Activated naive CD4-positive, alpha-beta T cell treated with anti-CD3 and anti-CD28 coated beads, Interleukin-2, amount 50 U/mL, for 24 hours (primary cell): ENCODE measurements around the gene RASGRP1.

ENCODE experiments used
- H3K27ac Mint-ChIP-seq: one replicate; pipeline ENCODE4 v1.8.0; 2021; ENCODE audit warnings: mild to moderate bottlenecking, mixed read lengths
- H3K27me3 Mint-ChIP-seq: one replicate; pipeline ENCODE4 v1.8.0; 2021; ENCODE audit warnings: mixed read lengths
- H3K36me3 Mint-ChIP-seq: one replicate; pipeline ENCODE4 v1.8.0; 2021; ENCODE audit warnings: mixed read lengths
- H3K4me1 Mint-ChIP-seq: one replicate; pipeline ENCODE4 v1.8.0; 2021; ENCODE audit warnings: mixed read lengths
- H3K4me3 Mint-ChIP-seq: one replicate; pipeline ENCODE4 v1.8.0; 2021; ENCODE audit warnings: mild to moderate bottlenecking, mixed read lengths
- H3K9me3 Mint-ChIP-seq: one replicate; pipeline ENCODE4 v1.8.0; 2021; ENCODE audit warnings: mixed read lengths

Gene RASGRP1

DNA sequence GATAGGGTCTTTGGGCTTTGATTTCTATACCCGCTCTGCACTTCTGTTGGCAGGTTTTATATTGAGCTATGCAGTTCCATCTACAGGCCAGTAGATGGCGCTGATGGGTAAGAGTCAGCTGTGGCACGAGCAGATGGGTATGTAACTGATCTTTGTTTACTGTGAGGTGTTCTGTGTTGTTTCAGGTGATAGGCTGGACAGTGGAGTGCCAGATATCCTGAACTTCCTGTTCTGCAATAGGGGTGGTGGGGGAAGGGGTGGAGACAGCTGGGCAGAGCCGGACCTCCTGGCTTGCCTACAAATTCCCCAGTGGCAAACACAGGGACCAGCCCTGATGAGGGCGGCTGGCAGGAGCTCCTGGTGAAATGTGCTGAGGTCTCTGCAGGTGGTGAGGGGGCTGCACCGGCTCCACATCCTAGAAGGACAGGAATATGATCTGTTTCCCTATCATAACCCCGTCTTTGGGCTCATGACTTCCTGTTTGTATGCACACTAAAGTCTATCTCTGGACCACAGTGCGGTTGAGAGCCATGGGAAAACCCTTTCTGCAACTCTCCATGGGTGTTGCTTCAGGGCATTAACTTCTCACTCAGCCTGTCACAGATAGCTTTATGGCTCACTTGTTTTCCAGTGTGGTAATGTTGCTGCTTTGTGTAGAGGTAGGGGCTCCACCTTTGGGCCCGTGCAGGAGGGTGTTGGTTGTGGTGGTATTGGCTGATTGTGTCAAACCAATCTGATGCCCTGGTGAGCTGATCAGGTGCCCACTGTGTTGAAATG is 124.1 kb downstream of the RASGRP1 start:
- Mint-ChIP-seq H3K27ac (no peak overlapping the region), H3K4me3 (no peak overlapping the region), H3K4me1 (peaks cover 7% of the 10 kb centered on the region), H3K9me3 (peaks cover 6% of the 10 kb centered on the region), H3K36me3 (peaks cover 4% of the 10 kb centered on the region), H3K27me3 (peaks cover 17% of the 10 kb centered on the region)
